HEK293 (cell line): ENCODE data around the gene CLDN15.
"Not testable (repeated sequence)": the region's sequence is repeated elsewhere in the genome, so short reads cannot be mapped to it uniquely, and the experiment has no call there.

Source experiments
- CTCF ChIA-PET: fragments of 350-600 bp; formaldehyde crosslinking; extraction: SDS; loops from one replicate; lab custom pipeline; 2021; ENCODE audit warnings: antibody characterized with exemption; lab: Yijun Ruan, JAX
- POLR2A ChIA-PET: fragments of 300-600 bp; formaldehyde crosslinking; extraction: SDS; loops from one replicate; lab custom pipeline; 2020; ENCODE audit warnings: antibody characterized with exemption, inconsistent platforms; lab: Yijun Ruan, JAX
- H3K27ac ChIP-seq: fragments of 200-500 bp; sonication (Bioruptor generic); 2 replicates; pipeline ENCODE4 v1.5.1; 2014; ENCODE audit warnings: low read depth, low read length, control low read depth, inconsistent platforms; ENCODE audit errors: extremely low read depth
- H3K36me3 ChIP-seq, 2 experiments: fragments of 200-500 bp in 1 of 2; sonication (Bioruptor generic) in 1 of 2; 1 replicate in 1 of 2; 2 replicates in 1 of 2; pipeline ENCODE4 v1.5.1; 2014 to 2017; ENCODE audit warnings: inconsistent platforms in 2 of 2, low read length in 2 of 2; ENCODE audit not compliant: control insufficient read depth in 2 of 2, insufficient read depth in 1 of 2
- H3K4me1 ChIP-seq: fragments of 200-500 bp; sonication (Bioruptor generic); 2 replicates; pipeline ENCODE4 v1.5.1; 2014; ENCODE audit warnings: mild to moderate bottlenecking, low read length, inconsistent platforms; ENCODE audit not compliant: control insufficient read depth, insufficient read depth
- H3K4me3 ChIP-seq: 2 replicates; pipeline ENCODE4 v1.5.1; 2011; ENCODE audit warnings: low read depth, mild to moderate bottlenecking, control low read depth, low read length, moderate library complexity
- H3K9me3 ChIP-seq: fragments of 200-500 bp; sonication (Bioruptor generic); 2 replicates; pipeline ENCODE4 v1.5.1; 2014; ENCODE audit warnings: low read depth, low read length, inconsistent platforms; ENCODE audit not compliant: control insufficient read depth, insufficient read depth
- EGR2 ChIP-seq: fragments of 450-650 bp; formaldehyde crosslinking; IDR thresholded peaks from 2 replicates; pipeline ENCODE4 v1.5.1; 2016; ENCODE audit warnings: low read depth, missing biosample characterization, missing genetic modification characterization
- FEZF1 ChIP-seq: fragments of 450-650 bp; formaldehyde crosslinking; IDR thresholded peaks from 2 replicates; pipeline ENCODE4 v1.5.1; 2016; ENCODE audit warnings: missing biosample characterization, missing genetic modification characterization
- KLF10 ChIP-seq: fragments of 450-650 bp; IDR thresholded peaks from 2 replicates; pipeline ENCODE4 v1.5.1; 2018; ENCODE audit warnings: missing biosample characterization, mild to moderate bottlenecking, missing genetic modification characterization
- PRDM1 ChIP-seq: fragments of 450-650 bp; formaldehyde crosslinking; IDR thresholded peaks from 2 replicates; pipeline ENCODE4; 2016; ENCODE audit warnings: missing biosample characterization, missing genetic modification characterization
- REPIN1 ChIP-seq: fragments of 450-650 bp; formaldehyde crosslinking; IDR thresholded peaks from 2 replicates; pipeline ENCODE4 v1.5.1; 2017; ENCODE audit warnings: missing biosample characterization, missing genetic modification characterization, low read depth
- SP7 ChIP-seq: fragments of 450-650 bp; formaldehyde crosslinking; IDR thresholded peaks from 2 replicates; pipeline ENCODE4 v1.5.1; 2016; ENCODE audit warnings: missing biosample characterization, missing genetic modification characterization
- ZBTB48 ChIP-seq: fragments of 450-650 bp; formaldehyde crosslinking; IDR thresholded peaks from 2 replicates; pipeline ENCODE4 v1.5.1; 2016; ENCODE audit warnings: missing biosample characterization, missing genetic modification characterization
- ZNF121 ChIP-seq: fragments of 450-650 bp; formaldehyde crosslinking; IDR thresholded peaks from 2 replicates; pipeline ENCODE4 v1.5.1; 2016; ENCODE audit warnings: missing biosample characterization, missing genetic modification characterization
- ZNF223 ChIP-seq: fragments of 450-650 bp; formaldehyde crosslinking; IDR thresholded peaks from 2 replicates; pipeline ENCODE4 v1.5.1; 2016; ENCODE audit warnings: missing biosample characterization, missing genetic modification characterization
- ZNF26 ChIP-seq: fragments of 450-650 bp; formaldehyde crosslinking; IDR thresholded peaks from 2 replicates; pipeline ENCODE4 v1.5.1; 2016; ENCODE audit warnings: missing biosample characterization, missing genetic modification characterization
- ZNF433 ChIP-seq: fragments of 450-650 bp; formaldehyde crosslinking; IDR thresholded peaks from 2 replicates; pipeline ENCODE4 v1.5.1; 2016; ENCODE audit warnings: missing biosample characterization, missing genetic modification characterization, low read depth
- ZNF521 ChIP-seq: fragments of 450-650 bp; formaldehyde crosslinking; IDR thresholded peaks from 2 replicates; pipeline ENCODE4 v1.5.1; 2017; ENCODE audit warnings: missing biosample characterization, mild to moderate bottlenecking, missing genetic modification characterization
- ZNF785 ChIP-seq: fragments of 450-650 bp; formaldehyde crosslinking; IDR thresholded peaks from 2 replicates; pipeline ENCODE4 v1.5.1; 2016; ENCODE audit warnings: missing biosample characterization, missing genetic modification characterization
- ZNF843 ChIP-seq: fragments of 450-650 bp; formaldehyde crosslinking; IDR thresholded peaks from 2 replicates; pipeline ENCODE4 v1.5.1; 2016; ENCODE audit warnings: missing biosample characterization, missing genetic modification characterization

Gene CLDN15

GRCh38 chr7:101280912-101281311 is 43.3 kb upstream of the CLDN15 start:
- POLR2A ChIA-PET, H3K4me1 ChIP-seq, H3K9me3 ChIP-seq, H3K27ac ChIP-seq, H3K4me3 ChIP-seq, H3K36me3 ChIP-seq: not testable (repeated sequence)
- CTCF ChIA-PET: interaction anchor here (0.5 to 6.2 kb wide), 8 partner anchors 8 to 482 kb away, joined by 3 to 106 read pairs (median 8); no protein-coding TSS in a partner anchor
- TF ChIP-seq ZNF121 (tag by site-specific recombination): 0 out of 2 replicates have a peak, but pooled peaks have one; percentile 39

- Histone ChIP-seq H3K27ac (no peak overlapping the region), H3K4me1 (no peaks in the 10 kb centered on the region), H3K36me3 (no peaks in the 10 kb centered on the region), H3K9me3 (no peaks in the 10 kb centered on the region), H3K4me3 (no peak overlapping the region)
- POLR2A ChIA-PET: no interaction called here
- CTCF ChIA-PET: interaction anchor here (0.6 to 1.4 kb wide), 3 partner anchors 35 to 161 kb away, joined by 3 to 5 read pairs (median 3); no protein-coding TSS in a partner anchor
- TF ChIP-seq ZNF121 (tag by site-specific recombination) (peak; percentile 68; the same call in 1 of the 2 replicates), ZNF521 (tag by site-specific recombination) (no peak)
Observed at GRCh38 chr7:101278461-101279292, 41.1 kb upstream of the CLDN15 start.

- ChIA-PET POLR2A (no interaction called here), CTCF (interaction anchor here (0.6 to 0.7 kb wide), 2 partner anchors 123 to 569 kb away, joined by 3 read pairs; partner anchors contain the start of gene AP1S1)
Observed at GRCh38 chr7:101277155-101277554, 39.6 kb upstream of the CLDN15 start.

GRCh38 chr7:101273206-101273605 is 35.6 kb upstream of the CLDN15 start:
- H3K4me1 ChIP-seq: no peaks in the 10 kb centered on the region
- no peak for TF ChIP-seq KLF10
- no peak for TF ChIP-seq ZBTB48
- TF ChIP-seq REPIN1 (tag by site-specific recombination): no peak
- TF ChIP-seq FEZF1 (tag by site-specific recombination): no peak
- no peak for TF ChIP-seq ZNF223 (tag by site-specific recombination)
- TF ChIP-seq ZNF843 (tag by site-specific recombination): no peak
- TF ChIP-seq PRDM1 (tag by site-specific recombination): no peak
- no peak for TF ChIP-seq SP7
- no peak for TF ChIP-seq ZNF433
- ChIA-PET POLR2A (no interaction called here), CTCF (interaction anchor here (0.5 to 2.5 kb wide), 5 partner anchors 8 to 129 kb away, joined by 3 to 15 read pairs (median 4); partner anchors contain the start of gene MOGAT3)
- H3K27ac ChIP-seq: no peak overlapping the region
- H3K9me3 ChIP-seq: no peaks in the 10 kb centered on the region
- H3K4me3 ChIP-seq: no peak overlapping the region
- no peaks in the 10 kb centered on the region for H3K36me3 ChIP-seq

More at GRCh38 chr7:101277155-101277554, 39.6 kb upstream of the CLDN15 start:
- Histone ChIP-seq H3K4me3 (no peak overlapping the region), H3K36me3 (no peaks in the 10 kb centered on the region), H3K9me3 (no peaks in the 10 kb centered on the region), H3K4me1 (no peaks in the 10 kb centered on the region), H3K27ac (no peak overlapping the region)
- TF ChIP-seq EGR2 (tag by site-specific recombination): no peak
- no peak for TF ChIP-seq ZNF26 (tag by site-specific recombination)
- TF ChIP-seq ZNF785: no peak
